Type B pancreatic cell (in vitro differentiated cells): ENCODE results near the gene MEIS2. TPM values are rescaled to one million over a fixed set of nuclear protein-coding genes. Genes with fewer than 3 reads are reported as not detected.

Experiments used
- DNase-seq: peaks from one replicate; pipeline ENCODE4 v3.0.0; 2021; ENCODE audit warnings: mixed read lengths; ENCODE audit not compliant: unreplicated experiment; ENCODE audit errors: extremely low spot score
- H3K27ac Mint-ChIP-seq: 2 replicates; pipeline ENCODE4 v1.8.0; 2021; ENCODE audit warnings: mild to moderate bottlenecking, mixed read lengths
- H3K27me3 Mint-ChIP-seq: 2 replicates; pipeline ENCODE4 v1.8.0; 2021; ENCODE audit warnings: mixed read lengths
- H3K36me3 Mint-ChIP-seq: 2 replicates; pipeline ENCODE4 v1.8.0; 2021; ENCODE audit warnings: mixed read lengths
- H3K4me1 Mint-ChIP-seq: one replicate; pipeline ENCODE4 v1.8.0; 2021; ENCODE audit warnings: mixed read lengths; ENCODE audit not compliant: unreplicated experiment
- H3K4me3 Mint-ChIP-seq: 2 replicates; pipeline ENCODE4 v1.8.0; 2021; ENCODE audit warnings: mild to moderate bottlenecking, mixed read lengths
- H3K9me3 Mint-ChIP-seq: 2 replicates; pipeline ENCODE4 v1.8.0; 2021; ENCODE audit warnings: mixed read lengths
- total RNA-seq: library from RNA; stranded (reverse); gene quantifications from 2 replicates; pipeline ENCODE4 v1.2.1, GENCODE V29; 2021; ENCODE audit warnings: low replicate concordance
- TF ChIP-seq, protein P1 (sequence below): fragments of 200-600 bp; sonication (generic); conservative IDR thresholded peaks from 2 replicates; pipeline ENCODE4 v1.5.0; 2021; ENCODE audit warnings: antibody characterized with exemption, mild to moderate bottlenecking

MEIS2 gene
- total RNA-seq, 1 donor from 2014 or later: 211 TPM

DNA sequence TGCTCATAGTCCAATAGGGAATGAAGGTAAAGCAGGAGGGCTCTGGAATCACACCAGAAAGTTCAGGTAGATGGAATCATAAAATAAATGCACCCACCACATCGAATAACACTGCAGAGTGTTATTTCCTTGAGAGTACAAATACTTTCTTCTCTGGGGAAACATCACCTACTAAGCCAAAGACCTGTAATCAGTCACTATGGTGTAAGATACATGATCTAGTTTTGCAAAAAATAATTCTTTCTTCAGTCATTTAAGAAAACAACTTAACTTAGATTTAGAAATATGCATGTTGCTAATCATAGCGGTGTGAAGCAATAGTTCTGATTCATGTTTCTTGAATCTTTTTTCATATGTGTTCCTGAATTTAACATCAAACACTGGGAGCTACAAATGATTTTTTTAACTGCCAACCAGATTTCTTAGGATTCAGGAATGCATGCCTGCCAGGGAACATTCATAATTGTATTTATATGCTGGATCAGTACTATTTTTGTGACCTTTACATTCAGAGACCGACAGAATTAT lies 40.2 kb upstream of the MEIS2 start:
- H3K4me3 Mint-ChIP-seq: no peak overlapping the region
- TF ChIP-seq, protein P1, sequence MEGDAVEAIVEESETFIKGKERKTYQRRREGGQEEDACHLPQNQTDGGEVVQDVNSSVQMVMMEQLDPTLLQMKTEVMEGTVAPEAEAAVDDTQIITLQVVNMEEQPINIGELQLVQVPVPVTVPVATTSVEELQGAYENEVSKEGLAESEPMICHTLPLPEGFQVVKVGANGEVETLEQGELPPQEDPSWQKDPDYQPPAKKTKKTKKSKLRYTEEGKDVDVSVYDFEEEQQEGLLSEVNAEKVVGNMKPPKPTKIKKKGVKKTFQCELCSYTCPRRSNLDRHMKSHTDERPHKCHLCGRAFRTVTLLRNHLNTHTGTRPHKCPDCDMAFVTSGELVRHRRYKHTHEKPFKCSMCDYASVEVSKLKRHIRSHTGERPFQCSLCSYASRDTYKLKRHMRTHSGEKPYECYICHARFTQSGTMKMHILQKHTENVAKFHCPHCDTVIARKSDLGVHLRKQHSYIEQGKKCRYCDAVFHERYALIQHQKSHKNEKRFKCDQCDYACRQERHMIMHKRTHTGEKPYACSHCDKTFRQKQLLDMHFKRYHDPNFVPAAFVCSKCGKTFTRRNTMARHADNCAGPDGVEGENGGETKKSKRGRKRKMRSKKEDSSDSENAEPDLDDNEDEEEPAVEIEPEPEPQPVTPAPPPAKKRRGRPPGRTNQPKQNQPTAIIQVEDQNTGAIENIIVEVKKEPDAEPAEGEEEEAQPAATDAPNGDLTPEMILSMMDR: no peak
- no peak overlapping the region for H3K27ac Mint-ChIP-seq
- H3K27me3 Mint-ChIP-seq: no peaks in the 10 kb centered on the region
- no peaks in the 10 kb centered on the region for H3K36me3 Mint-ChIP-seq
- H3K4me1 Mint-ChIP-seq: no peaks in the 10 kb centered on the region
- no peaks in the 10 kb centered on the region for H3K9me3 Mint-ChIP-seq
- DNase-seq: no peak

DNA sequence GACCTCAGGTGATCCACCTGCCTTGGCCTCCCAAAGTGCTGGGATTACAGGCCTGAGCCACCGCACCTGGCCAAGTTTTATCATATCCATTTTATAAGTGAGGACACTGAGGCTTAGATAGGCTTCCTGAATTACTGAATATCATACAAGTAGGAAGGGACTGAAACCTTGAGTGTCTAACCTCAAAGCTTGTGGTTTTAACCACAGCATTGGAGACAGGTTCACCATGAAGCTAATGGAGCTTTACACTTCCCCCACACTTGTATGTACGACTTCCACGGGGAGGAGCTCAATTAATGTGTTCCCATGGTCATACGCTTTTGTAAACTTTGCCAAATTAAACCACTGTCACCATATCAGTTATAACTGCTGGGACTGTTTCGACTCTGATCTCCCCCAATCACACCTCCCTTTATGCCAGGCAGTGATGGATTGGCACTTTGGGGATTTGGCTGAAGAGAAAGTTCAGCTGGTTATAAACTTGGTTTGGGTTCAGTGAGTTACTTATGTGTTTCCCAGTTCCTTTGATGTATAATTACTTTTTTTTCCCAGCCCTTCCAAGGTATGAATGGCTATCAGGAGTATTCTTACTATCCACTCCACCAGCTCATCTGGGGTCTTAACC lies 38.4 kb upstream of the MEIS2 start:
- no peak overlapping the region for H3K4me3 Mint-ChIP-seq
- peaks cover 7% of the 10 kb centered on the region for H3K4me1 Mint-ChIP-seq
- no peaks in the 10 kb centered on the region for H3K36me3 Mint-ChIP-seq
- no peaks in the 10 kb centered on the region for H3K9me3 Mint-ChIP-seq
- TF ChIP-seq, protein P1: no peak
- DNase-seq: no peak
- H3K27ac Mint-ChIP-seq: no peak overlapping the region
- H3K27me3 Mint-ChIP-seq: no peaks in the 10 kb centered on the region

DNA sequence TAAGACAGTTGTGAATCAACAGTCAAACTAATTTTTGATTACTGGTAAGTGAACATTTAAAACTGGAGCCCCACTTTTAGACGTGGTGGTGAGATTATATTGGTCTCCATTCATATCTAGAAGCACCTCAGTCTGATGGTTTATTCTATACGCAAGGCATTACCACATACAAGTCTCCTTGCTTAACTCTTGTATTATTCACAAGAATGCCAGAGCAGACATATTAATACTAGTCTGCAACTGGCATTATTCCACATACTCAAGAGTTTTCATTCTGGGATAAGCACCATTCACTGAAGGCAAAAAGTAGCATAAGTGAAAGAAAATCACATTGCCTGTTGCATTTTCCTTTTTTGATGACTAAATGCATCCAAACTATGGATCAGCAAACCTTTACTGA lies 36.9 kb upstream of the MEIS2 start:
- H3K27me3 Mint-ChIP-seq: peaks cover 3% of the 10 kb centered on the region

DNA sequence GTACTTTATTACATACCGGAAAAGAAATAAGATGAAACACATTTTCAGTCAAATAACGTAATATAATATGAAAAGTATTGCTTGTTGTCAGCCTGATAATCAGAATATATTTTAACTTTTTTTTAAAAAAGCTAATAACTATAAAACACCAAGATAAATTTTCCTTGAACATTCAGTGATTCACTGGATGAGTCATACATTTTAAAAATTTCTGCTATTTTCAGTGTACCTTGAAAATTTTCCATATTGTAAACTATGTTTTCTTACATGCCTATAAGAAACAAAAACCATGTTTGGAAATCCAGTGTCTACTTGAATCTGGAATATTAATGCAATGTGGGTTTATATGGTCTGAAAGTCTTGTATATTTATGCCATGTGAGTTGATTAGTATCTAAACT lies 36.3 kb upstream of the MEIS2 start:
- H3K27me3 Mint-ChIP-seq: peaks cover 5% of the 10 kb centered on the region
- H3K9me3 Mint-ChIP-seq: no peaks in the 10 kb centered on the region
- TF ChIP-seq, protein P1: no peak
- no peak overlapping the region for H3K4me3 Mint-ChIP-seq
- H3K27ac Mint-ChIP-seq: no peak overlapping the region
- no peak for DNase-seq
- no peaks in the 10 kb centered on the region for H3K36me3 Mint-ChIP-seq
- H3K4me1 Mint-ChIP-seq: peaks cover 23% of the 10 kb centered on the region

More for the DNA sequence above, 36.9 kb upstream of the MEIS2 start:
- peaks cover 18% of the 10 kb centered on the region for H3K4me1 Mint-ChIP-seq
- TF ChIP-seq, protein P1: no peak
- DNase-seq: no peak
- H3K4me3 Mint-ChIP-seq: no peak overlapping the region
- H3K36me3 Mint-ChIP-seq: no peaks in the 10 kb centered on the region
- no peak overlapping the region for H3K27ac Mint-ChIP-seq
- no peaks in the 10 kb centered on the region for H3K9me3 Mint-ChIP-seq

DNA sequence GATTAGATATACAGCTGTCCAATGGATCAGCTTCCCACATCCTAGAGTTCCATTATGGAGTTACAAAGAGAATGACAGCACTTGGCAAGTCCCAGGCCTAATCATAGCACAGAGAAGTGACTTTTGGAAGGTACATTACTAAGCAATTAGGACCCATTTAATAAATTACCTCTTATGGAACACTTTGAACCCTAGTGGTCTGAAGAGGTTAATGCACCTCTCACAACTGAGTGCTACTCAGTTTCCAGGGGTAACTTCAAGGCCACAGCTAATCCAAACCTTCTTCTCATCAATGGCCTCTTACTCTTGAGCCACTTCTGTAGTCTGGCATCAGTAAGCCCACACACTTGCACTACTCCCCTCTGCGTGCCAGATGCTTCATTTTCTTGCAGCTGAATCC lies 34.9 kb upstream of the MEIS2 start:
- peaks cover 5% of the 10 kb centered on the region for H3K27me3 Mint-ChIP-seq
- H3K27ac Mint-ChIP-seq: no peak overlapping the region
- no peaks in the 10 kb centered on the region for H3K36me3 Mint-ChIP-seq
- H3K9me3 Mint-ChIP-seq: no peaks in the 10 kb centered on the region
- TF ChIP-seq, protein P1: peak; percentile 56
- DNase-seq: no peak
- no peak overlapping the region for H3K4me3 Mint-ChIP-seq
- H3K4me1 Mint-ChIP-seq: peaks cover 29% of the 10 kb centered on the region
